ENCODE data around the gene MAX. TPM values are rescaled to one million over a fixed set of nuclear protein-coding genes. Genes with fewer than 3 reads are reported as not detected.
A peak's percentile ranks its signal among the peaks of the same experiment; 100 is the strongest.

The MAX gene
- total RNA-seq, 2 donors from 2014 or later: 95.5 to 137 TPM

GRCh38 chr14:65079201-65079600 lies 23.1 kb downstream of the MAX start:
- intact Hi-C loops (cut with DNase I, micrococcal nuclease): no loop called here
- no peak for ATAC-seq
- no peak for DNase-seq

DNA sequence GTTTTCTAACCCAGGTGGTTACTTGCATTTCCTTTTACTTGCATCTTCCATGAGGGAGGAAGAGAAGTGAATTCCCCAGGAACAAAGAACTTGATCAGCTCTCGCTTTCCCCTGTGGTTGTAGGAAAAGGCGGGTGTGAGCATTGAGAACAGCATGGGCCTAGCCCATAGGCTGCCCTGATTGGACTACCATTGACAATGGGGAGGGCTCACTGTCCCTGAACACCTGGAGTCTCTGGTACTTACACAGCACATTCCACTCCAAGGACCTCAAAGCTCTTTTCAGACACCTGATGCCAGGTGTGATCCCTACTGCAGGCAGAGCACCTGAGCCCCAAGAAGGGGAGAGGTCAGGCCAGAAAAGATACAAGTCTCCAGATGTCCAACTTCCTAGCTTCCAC lies 25.0 kb downstream of the MAX start:
- DNase-seq: no peak
- intact Hi-C loops (cut with DNase I, micrococcal nuclease): no loop called here
- ATAC-seq: no peak

DNA sequence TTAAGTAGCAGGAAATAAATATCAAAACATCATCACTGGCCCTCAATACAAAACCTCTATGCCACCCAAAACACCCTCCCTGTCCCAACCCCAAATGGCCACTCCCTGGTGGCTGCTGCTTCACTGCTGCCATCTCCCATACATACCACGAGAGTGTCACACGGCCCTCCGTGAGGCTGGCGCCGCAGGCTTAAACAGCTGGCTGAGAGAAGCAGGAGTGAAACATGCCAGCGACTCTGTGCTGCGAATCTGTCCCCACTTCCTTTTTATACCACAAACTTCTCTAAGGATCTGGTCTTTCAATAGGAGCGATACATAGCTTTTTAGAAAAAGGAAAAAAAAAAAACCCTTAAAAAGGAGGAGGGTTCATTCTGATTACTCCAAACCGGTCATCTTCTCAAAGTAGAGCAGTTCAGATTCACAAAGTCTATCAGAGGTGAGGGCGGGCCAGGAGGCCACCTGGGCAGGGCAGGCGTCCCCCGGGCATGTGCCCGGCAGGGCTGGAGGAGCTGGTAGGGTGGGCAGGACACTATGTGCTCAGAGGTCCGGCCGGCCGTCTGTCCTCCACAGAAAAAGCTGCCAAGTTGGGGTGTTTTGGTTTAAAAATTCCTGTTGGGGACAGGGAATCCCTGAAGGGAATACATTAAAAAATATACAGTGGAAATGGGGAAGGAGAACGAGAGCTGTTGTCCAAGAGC lies 26.5 kb downstream of the MAX start:
- intact Hi-C loops (cut with DNase I, micrococcal nuclease): no loop called here
- no peak for ATAC-seq
- DNase-seq: no peak

- no peak for ATAC-seq
- intact Hi-C loops (cut with DNase I, micrococcal nuclease): no loop called here
- no peak for DNase-seq
Observed at GRCh38 chr14:65074449-65075150, 27.7 kb downstream of the MAX start.

DNA sequence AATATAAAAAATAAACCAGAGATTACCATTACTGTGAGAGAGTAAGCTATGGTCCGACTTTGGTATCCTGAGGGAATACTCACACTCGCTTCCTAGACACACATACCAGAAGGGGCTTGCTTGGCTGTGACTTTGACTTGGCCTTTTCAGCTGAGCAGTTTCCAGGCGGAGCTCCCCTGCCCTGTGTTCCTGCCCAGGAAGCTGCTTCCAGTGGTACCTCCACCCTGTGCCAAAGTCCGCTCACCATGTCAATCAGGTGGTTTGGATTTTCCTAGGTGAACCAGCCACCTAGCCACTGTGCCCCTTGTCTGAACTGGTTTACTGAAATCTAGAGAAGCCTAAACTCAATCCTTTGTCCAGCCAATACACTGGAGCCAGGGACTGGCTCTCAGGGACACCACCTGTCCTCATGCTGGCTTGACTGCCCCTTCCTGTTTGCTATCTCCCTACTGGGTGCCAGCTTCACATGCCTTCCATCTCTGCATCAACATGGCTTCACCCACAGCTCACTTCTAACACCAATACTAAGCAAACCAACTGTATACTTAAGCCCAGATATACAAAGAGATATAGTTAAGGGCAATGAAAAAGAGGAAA lies 28.6 kb downstream of the MAX start:
- intact Hi-C loops (cut with DNase I, micrococcal nuclease): no loop called here
- ATAC-seq (peak; percentile 78), DNase-seq (peak; percentile 81 to 86)

DNA sequence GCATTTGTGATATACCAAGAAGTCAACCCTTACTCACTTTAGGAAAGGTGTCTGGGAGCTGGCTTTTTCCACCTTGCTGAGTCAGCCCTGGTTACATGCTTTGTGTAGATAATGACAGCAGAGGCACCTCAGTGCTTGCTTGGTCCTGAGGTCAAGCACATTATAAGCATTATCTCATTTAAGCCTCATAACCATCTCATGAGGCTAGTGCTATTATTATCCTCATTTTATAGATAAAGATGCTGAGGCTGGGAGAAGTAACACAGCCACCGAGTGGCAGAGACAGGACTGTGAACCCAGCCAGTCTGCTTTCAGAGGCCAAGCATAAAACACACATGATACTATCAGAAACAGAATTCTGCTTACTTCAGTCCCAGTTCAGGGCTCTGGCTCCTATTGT lies 29.4 kb downstream of the MAX start:
- ATAC-seq: peak; percentile 36
- intact Hi-C loops (cut with DNase I, micrococcal nuclease): no loop called here
- DNase-seq: no peak

DNA sequence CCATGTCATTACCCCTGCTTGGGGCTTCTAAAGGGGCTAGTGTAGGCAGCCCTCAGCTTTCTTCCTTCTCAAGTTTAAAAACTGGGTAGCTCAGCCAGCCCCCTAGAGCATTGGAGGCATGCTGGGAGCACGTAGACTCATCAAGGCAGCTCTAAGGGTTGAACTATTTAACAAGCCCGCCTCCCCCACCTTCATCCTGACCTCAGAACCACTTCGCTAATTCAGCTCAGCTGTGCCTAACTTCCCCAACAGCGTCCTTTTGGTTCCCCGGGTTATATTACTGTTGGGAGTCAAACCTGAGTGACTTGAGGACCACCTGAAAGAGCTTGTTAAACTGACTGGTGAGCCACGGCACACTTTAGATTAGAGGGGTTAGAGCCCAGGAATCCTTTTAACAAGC lies 30.1 kb downstream of the MAX start:
- intact Hi-C loops (cut with DNase I, micrococcal nuclease): no loop called here
- DNase-seq: no peak
- no peak for ATAC-seq

GRCh38 chr14:65071544-65071943 lies 30.8 kb downstream of the MAX start:
- intact Hi-C loops (cut with DNase I, micrococcal nuclease): no loop called here
- DNase-seq (no peak), ATAC-seq (no peak)

DNA sequence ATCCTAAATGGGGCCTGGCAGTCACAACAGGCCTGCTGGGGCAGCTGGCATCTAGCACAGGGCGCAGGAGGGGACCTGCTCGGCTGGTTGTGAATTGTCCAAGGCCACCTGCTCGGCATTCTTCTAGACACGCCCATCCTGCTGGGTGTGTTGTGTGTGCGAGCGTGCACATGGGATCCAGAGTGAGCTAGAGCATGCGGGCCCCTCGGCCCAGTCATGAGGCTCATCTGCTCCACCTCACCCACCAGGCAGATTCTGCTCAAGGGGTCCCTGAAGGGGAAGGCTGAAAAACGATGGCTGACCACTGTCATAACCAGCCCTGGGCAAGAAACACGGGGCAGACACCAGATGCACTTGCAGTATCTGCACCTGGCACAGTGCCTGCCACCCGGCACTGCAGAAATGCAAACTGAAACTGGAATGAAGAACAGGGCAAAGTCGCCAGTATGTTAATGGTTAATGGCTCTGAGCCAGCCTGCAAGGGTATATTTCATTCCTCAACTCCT lies 31.8 kb downstream of the MAX start:
- intact Hi-C loops (cut with DNase I, micrococcal nuclease): no loop called here
- ATAC-seq (peak; percentile 81), DNase-seq (peak; percentile 87 to 93)

GRCh38 chr14:65069874-65070413 lies 32.4 kb downstream of the MAX start:
- intact Hi-C loops (cut with DNase I, micrococcal nuclease): no loop called here
- ATAC-seq (no peak), DNase-seq (no peak)

GRCh38 chr14:65065719-65066118 lies 36.6 kb downstream of the MAX start:
- DNase-seq: no peak
- no peak for ATAC-seq
- intact Hi-C loops (cut with DNase I, micrococcal nuclease): no loop called here

GRCh38 chr14:65062096-65063075 lies 39.9 kb downstream of the MAX start:
- no peak for DNase-seq
- intact Hi-C loops (cut with DNase I, micrococcal nuclease): no loop called here
- no peak for ATAC-seq

DNA sequence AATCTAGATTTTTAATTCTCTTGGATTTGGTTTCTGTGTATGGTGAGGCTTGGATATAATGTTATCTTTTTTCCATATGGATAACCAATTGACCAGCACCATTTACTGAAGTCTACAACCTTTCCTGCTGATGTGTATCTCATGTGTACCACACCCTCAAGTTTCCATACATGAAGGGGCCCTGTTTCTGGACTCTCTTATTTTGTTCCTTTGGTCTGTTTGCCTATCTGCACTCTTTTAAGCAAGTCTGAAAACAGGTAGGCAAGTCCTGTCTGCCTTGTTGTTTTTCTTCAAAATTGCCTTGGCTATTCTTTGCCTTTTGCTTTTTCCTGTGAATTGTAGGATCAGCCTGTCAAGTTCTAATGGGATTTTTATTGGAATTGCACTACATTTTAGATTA lies 44.6 kb downstream of the MAX start:
- intact Hi-C loops (cut with DNase I, micrococcal nuclease): no loop called here
- DNase-seq: no peak
- ATAC-seq: no peak

DNA sequence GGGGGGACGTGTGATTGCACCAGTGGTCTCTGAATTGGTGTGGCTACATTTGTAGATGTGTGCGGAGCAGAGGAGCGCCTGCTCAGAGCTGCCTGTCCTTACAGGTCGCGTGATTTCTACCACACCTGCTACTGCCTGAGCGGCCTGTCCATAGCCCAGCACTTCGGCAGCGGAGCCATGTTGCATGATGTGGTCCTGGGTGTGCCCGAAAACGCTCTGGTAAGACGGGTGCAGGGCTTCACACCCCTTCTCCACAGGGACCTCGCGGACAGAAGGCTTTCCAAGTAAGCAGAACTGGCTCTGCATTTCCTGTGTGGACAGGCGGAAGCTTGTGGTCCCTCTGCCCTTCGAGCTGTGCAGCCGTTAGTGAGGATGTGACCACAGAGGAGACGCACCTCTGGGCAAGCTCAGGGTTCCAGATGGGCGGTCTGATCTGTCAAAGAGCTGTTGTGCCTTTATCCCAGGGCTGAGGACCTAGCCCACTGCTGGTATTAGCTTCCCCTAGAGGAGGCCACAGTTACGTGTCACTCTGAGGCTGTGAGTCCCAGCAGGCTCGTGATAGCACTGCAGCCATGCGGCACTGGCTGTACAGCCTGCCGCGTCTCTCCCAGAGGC lies 47.7 kb downstream of the MAX start:
- intact Hi-C loops (cut with DNase I, micrococcal nuclease): no loop called here
- peak; percentile 13 for ATAC-seq

DNA sequence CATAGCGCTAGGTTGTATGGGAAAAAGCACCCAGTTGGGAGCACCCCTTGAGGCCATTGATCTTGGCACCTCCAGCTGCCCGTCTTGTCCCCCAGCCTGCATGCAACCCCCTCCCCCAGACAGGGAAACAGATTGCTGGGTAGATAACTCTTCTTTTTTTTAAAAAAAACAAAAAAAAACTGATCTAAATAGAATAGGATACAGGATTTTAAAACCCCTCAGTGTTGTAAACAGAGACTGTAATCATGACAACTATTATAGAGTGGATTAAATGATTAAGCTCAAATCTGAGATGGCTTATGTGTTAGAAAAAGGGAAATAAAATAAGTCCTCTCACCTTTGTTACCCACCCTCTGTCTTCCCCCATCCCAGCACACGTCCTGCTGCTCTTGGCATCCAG lies 48.9 kb downstream of the MAX start:
- ATAC-seq (no peak), DNase-seq (no peak)
- intact Hi-C loops (cut with DNase I, micrococcal nuclease): no loop called here

More for the DNA sequence above, 47.7 kb downstream of the MAX start:
- no peak for DNase-seq

DNA sequence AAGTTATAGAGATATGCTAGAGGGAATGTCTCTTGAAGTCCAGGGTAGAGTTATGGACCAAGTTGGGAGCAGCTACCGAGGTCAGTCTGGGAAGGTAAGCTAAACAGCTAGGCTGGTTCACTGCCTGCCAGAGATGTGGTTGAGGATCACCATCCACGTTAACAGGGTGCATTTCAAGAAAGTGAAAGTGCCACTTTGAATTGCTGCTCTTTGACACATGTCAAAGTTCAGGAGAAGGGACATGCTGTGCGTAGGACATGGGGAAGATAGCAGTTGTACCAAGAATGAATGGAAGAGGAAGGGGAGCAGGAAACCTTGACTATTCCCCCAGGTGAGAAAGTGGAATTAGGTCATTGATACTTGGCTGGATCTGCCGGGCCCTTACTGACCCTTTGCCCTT lies 49.5 kb downstream of the MAX start:
- DNase-seq: no peak
- ATAC-seq: peak; percentile 14
- intact Hi-C loops (cut with DNase I, micrococcal nuclease): no loop called here

DNA sequence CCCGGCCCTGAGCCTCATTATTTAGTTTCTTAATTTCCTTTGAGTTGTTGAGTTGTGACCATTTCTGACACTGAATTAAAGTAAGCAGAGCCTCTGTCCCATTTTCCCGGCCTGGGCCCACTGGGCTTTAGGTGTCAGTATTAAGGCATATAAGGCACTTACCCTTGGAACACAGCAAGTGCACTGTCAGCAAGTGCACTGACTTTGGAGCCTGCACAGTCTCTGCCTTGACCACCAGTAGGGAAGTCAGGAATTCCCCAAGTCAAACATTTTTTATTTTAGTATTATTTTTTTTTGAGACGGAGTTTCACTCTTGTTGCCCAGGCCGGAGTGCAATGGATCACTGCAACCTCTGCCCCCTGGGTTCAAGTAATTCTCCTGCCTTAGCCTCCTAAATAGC lies 56.6 kb downstream of the MAX start:
- ATAC-seq (no peak), DNase-seq (no peak)
- intact Hi-C loops (cut with DNase I, micrococcal nuclease): no loop called here

DNA sequence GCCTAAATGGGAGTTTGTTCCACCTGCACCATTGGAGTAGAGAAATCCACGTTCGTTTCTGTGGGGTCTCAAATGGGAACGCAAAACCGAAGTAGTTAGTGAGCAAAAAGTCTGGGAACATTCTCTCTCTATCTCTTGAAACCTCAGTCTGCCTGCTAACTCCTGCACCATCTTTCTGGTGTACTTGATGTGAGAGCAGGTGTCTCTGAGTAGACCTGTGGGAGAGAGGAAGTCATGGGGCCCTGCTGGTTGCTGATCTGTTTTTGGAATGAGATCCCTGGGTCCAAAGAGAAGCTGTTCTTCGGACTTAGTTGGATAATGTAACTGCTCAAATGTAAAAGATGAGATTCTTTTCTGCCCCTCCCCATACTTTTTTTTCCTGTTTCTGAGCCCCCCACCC lies 57.3 kb downstream of the MAX start:
- no peak for DNase-seq
- intact Hi-C loops (cut with DNase I, micrococcal nuclease): no loop called here
- no peak for ATAC-seq
